WTC11 (cell line): ENCODE measurements around the gene DCLK1. TPM values are rescaled to one million over a fixed set of nuclear protein-coding genes. Genes with fewer than 3 reads are reported as not detected.

ENCODE experiments used
- ATAC-seq: fragments of 200-7000 bp; cut with Tn5 transposase; 2 replicates; pipeline ENCODE4 v1.10.0; 2021; ENCODE audit warnings: mild to moderate bottlenecking, moderate library complexity
- CTCF ChIA-PET: fragments of 300-600 bp; sonication (Branson Sonifier 250); formaldehyde crosslinking; loops from one replicate; lab custom pipeline; 2021; ENCODE audit warnings: antibody characterized with exemption; lab: Charles Lee
- POLR2A ChIA-PET: fragments of 350-600 bp; sonication (Branson Sonifier 250); formaldehyde crosslinking; loops from one replicate; lab custom pipeline; 2021; ENCODE audit warnings: antibody characterized with exemption; lab: Charles Lee
- DNase-seq: peaks from one replicate; pipeline ENCODE4 v3.0.0; 2021; ENCODE audit warnings: low spot score
- H3K27ac Mint-ChIP-seq: 2 replicates; pipeline ENCODE4 v1.8.0; 2021; ENCODE audit warnings: mixed read lengths
- H3K27me3 Mint-ChIP-seq: 2 replicates; pipeline ENCODE4 v1.8.0; 2021; ENCODE audit warnings: low read depth, mild to moderate bottlenecking, moderate library complexity, mixed read lengths
- H3K36me3 Mint-ChIP-seq: 2 replicates; pipeline ENCODE4 v1.8.0; 2021; ENCODE audit warnings: mixed read lengths
- H3K4me1 Mint-ChIP-seq: 2 replicates; pipeline ENCODE4 v1.8.0; 2022; ENCODE audit warnings: mixed read lengths
- H3K4me3 Mint-ChIP-seq: 2 replicates; pipeline ENCODE4 v1.8.0; 2021; ENCODE audit warnings: mild to moderate bottlenecking, moderate library complexity, mixed read lengths
- H3K9me3 Mint-ChIP-seq: 2 replicates; pipeline ENCODE4 v1.8.0; 2021; ENCODE audit warnings: mixed read lengths
- ARID4B ChIP-seq: sonication (generic); formaldehyde crosslinking; IDR thresholded peaks from 2 replicates; pipeline ENCODE4 v1.8.0; 2023; ENCODE audit warnings: missing genetic modification reagents, mild to moderate bottlenecking, borderline replicate concordance
- CDX4 ChIP-seq: fragments of 250-450 bp; sonication (Bioruptor Pico); IDR thresholded peaks from 2 replicates; pipeline ENCODE4 v1.9.0; 2021; ENCODE audit warnings: moderate library complexity, mild to moderate bottlenecking, inconsistent platforms, borderline replicate concordance
- E2F1 ChIP-seq: sonication (generic); formaldehyde crosslinking; IDR thresholded peaks from 2 replicates; pipeline ENCODE4 v1.8.0; 2022; ENCODE audit warnings: mild to moderate bottlenecking, missing genetic modification reagents
- ELF4 ChIP-seq: sonication (generic); formaldehyde crosslinking; IDR thresholded peaks from 2 replicates; pipeline ENCODE4 v1.8.1; 2022; ENCODE audit warnings: low read depth, mild to moderate bottlenecking, moderate library complexity, missing genetic modification reagents
- FOXP4 ChIP-seq: sonication (generic); formaldehyde crosslinking; IDR thresholded peaks from 2 replicates; pipeline ENCODE4 v1.8.0; 2022; ENCODE audit warnings: mild to moderate bottlenecking, missing genetic modification reagents
- HMGXB4 ChIP-seq: sonication (generic); formaldehyde crosslinking; IDR thresholded peaks from 2 replicates; pipeline ENCODE4 v1.8.1; 2023; ENCODE audit warnings: mild to moderate bottlenecking, moderate library complexity, missing genetic modification reagents
- JUN ChIP-seq: sonication (generic); formaldehyde crosslinking; IDR thresholded peaks from 2 replicates; pipeline ENCODE4 v1.8.0; 2023; ENCODE audit warnings: mild to moderate bottlenecking, missing genetic modification reagents
- MYBL2 ChIP-seq: sonication (generic); formaldehyde crosslinking; IDR thresholded peaks from 2 replicates; pipeline ENCODE4 v1.8.1; 2023; ENCODE audit warnings: mild to moderate bottlenecking, moderate library complexity, missing genetic modification reagents
- NFATC4 ChIP-seq: fragments of 250-450 bp; sonication (Bioruptor Pico); IDR thresholded peaks from 2 replicates; pipeline ENCODE4 v1.9.0; 2021; ENCODE audit warnings: mild to moderate bottlenecking
- NFYB ChIP-seq: sonication (generic); formaldehyde crosslinking; conservative IDR thresholded peaks from 2 replicates; pipeline ENCODE4 v1.8.0; 2022; ENCODE audit warnings: low read depth, missing genetic modification reagents
- OVOL2 ChIP-seq: fragments of 250-450 bp; sonication (Bioruptor Pico); IDR thresholded peaks from 2 replicates; pipeline ENCODE4 v1.9.0; 2021; ENCODE audit warnings: mild to moderate bottlenecking, borderline replicate concordance
- RORB ChIP-seq: fragments of 250-450 bp; sonication (Bioruptor Pico); IDR thresholded peaks from 2 replicates; pipeline ENCODE4 v1.9.0; 2021; ENCODE audit warnings: mild to moderate bottlenecking
- TP53 ChIP-seq: sonication (generic); formaldehyde crosslinking; IDR thresholded peaks from 2 replicates; pipeline ENCODE4 v1.8.1; 2023; ENCODE audit warnings: mild to moderate bottlenecking, missing genetic modification reagents
- USF2 ChIP-seq: sonication (generic); formaldehyde crosslinking; IDR thresholded peaks from 2 replicates; pipeline ENCODE4 v1.8.1; 2023; ENCODE audit warnings: mild to moderate bottlenecking, missing genetic modification reagents, moderate library complexity
- ZBTB43 ChIP-seq: sonication (generic); formaldehyde crosslinking; IDR thresholded peaks from 2 replicates; pipeline ENCODE4 v1.8.1; 2023; ENCODE audit warnings: mild to moderate bottlenecking, missing genetic modification reagents
- ZNF232 ChIP-seq: sonication (generic); formaldehyde crosslinking; IDR thresholded peaks from 2 replicates; pipeline ENCODE4 v1.8.0; 2022; ENCODE audit warnings: mild to moderate bottlenecking, missing genetic modification reagents
- ZNF423 ChIP-seq: fragments of 250-450 bp; sonication (Bioruptor Pico); IDR thresholded peaks from 2 replicates; pipeline ENCODE4 v2.1.2; 2022; ENCODE audit warnings: mild to moderate bottlenecking, moderate library complexity
- total RNA-seq: library from RNA; stranded (reverse); gene quantifications from 3 replicates; pipeline ENCODE4 v1.2.3, GENCODE V29; 2021

DCLK1 gene
- total RNA-seq, 1 experiment from 2014 or later, result 18.5 TPM

- TF ChIP-seq RORB (CRISPR knock-in tag) (no peak), ARID4B (no peak), CDX4 (CRISPR knock-in tag) (no peak), OVOL2 (no peak)
Measured at GRCh38 chr13:35785576-35786303, 345.4 kb downstream of the DCLK1 start (continued).

GRCh38 chr13:35784286-35784951, 346.8 kb downstream of the DCLK1 start:
- POLR2A ChIA-PET, result no interaction called here
- TF ChIP-seq USF2 (no peak), E2F1 (CRISPR knock-in tag) (no peak), MYBL2 (CRISPR knock-in tag) (no peak), ELF4 (CRISPR knock-in tag) (no peak), JUN (CRISPR knock-in tag) (no peak), TP53 (CRISPR knock-in tag) (no peak), ZNF232 (CRISPR knock-in tag) (no peak), NFATC4 (CRISPR knock-in tag) (no peak), ZNF423 (CRISPR knock-in tag) (no peak), FOXP4 (CRISPR knock-in tag) (no peak), ZBTB43 (CRISPR knock-in tag) (no peak), HMGXB4 (CRISPR knock-in tag) (no peak), NFYB (CRISPR knock-in tag) (no peak), ARID4B (no peak), RORB (CRISPR knock-in tag) (no peak)

More at GRCh38 chr13:35784286-35784951, 346.8 kb downstream of the DCLK1 start:
- Mint-ChIP-seq H3K27me3 (no peaks in the 10 kb centered on the region), H3K27ac (no peak overlapping the region), H3K4me1 (peaks cover 4% of the 10 kb centered on the region; the same call in 1 of the 2 replicates), H3K9me3 (no peaks in the 10 kb centered on the region), H3K4me3 (no peak overlapping the region), H3K36me3 (no peaks in the 10 kb centered on the region)
- DNase-seq, result no peak
- CTCF ChIA-PET, result no interaction called here
- ATAC-seq, result peak; percentile 20; the same call in 1 of the 2 replicates
